Omental fat pad (tissue), 4 donors: ENCODE measurements around the gene DYRK1B. TPM values are rescaled to one million over a fixed set of nuclear protein-coding genes. Genes with fewer than 3 reads are reported as not detected.

Source experiments
- ATAC-seq: fragments of 150-250 bp; one replicate; pipeline ENCODE4 v1.9.1; 2016; ENCODE audit warnings: mild to moderate bottlenecking, moderate library complexity; ENCODE audit not compliant: low FRiP score
- DNase-seq: peaks from one replicate; pipeline ENCODE4 v3.0.0-alpha.2; 2019; ENCODE audit warnings: low spot score
- CTCF ChIP-seq, 3 donors: fragments of 450-650 bp; IDR thresholded peaks; one replicate each; pipeline ENCODE4 v1.5.1; 2016 to 2017; ENCODE audit warnings: antibody characterized with exemption in 3 of 3, mild to moderate bottlenecking in 3 of 3, moderate library complexity in 2 of 3
- total RNA-seq, 4 donors: library from RNA; depleted of rRNA; stranded (reverse); fragments of >200 nt; gene quantifications; one replicate each; pipeline ENCODE4 v1.1.0, GENCODE V29; 2016

DYRK1B gene
- total RNA-seq, 4 donors from 2014 or later: 4.6 to 9.9 (median 5.3) TPM

GRCh38 chr19:39873385-39873784 lies 39.4 kb upstream of the DYRK1B start:
- no peak for TF ChIP-seq CTCF (IDR thresholded peaks at IDR 0.05)
- no peak for DNase-seq
- ATAC-seq: no peak

DNA sequence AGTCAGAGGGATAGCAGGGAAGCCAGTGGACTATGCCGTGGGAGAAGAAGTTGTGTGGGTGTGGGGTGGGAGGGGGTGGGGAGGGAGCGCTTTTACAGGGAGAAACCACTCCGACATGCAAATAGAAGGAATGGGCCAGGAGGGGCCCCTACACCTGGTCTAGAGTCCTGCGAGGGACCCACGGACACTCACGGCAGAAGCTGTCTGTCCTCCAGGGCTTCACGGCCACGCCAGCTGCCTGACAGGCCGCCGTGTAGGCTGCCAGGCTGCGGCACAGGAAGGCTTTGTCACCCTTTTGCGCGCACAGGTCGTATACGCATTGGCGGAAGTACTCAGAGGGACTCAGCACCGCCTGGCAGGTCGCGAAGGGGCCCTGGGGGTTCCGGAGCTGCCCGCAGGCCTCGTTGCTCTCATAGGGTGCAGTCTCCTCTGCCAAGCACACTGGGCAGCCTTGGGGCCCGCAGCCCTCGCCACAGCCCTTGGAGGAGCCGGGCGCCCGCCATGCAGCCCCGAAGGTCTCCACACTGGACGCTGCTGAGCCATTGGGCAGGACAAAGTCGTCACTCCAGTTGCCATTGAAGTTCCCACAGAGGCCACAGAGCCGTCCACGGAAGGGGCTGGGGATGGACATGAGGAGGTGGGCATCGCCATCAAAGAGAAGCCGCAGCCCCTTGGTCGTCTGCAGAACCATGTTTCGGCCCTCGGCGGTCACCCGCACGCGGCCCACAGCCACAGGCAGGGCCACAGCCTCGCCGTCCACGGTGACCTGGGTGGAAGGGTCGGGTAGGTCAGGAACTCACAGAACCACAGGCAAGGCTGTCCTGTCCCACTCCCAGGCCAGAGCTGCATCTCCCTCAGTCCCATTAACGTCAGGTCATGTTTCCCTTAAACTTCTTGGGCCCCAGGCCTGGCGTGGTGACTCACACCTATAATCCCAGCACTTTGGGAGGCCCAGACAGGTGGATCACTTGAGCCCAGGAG lies 38.2 kb upstream of the DYRK1B start:
- TF ChIP-seq CTCF (IDR thresholded peaks at IDR 0.05): no peak
- no peak for ATAC-seq
- DNase-seq: no peak

- ATAC-seq (no peak), DNase-seq (no peak)
- TF ChIP-seq CTCF (IDR thresholded peaks at IDR 0.05): no peak
These were observed 37.4 kb upstream of the DYRK1B start for GRCh38 chr19:39871362-39871761.

GRCh38 chr19:39870171-39870971 lies 36.4 kb upstream of the DYRK1B start:
- DNase-seq (no peak), ATAC-seq (no peak)
- TF ChIP-seq CTCF (IDR thresholded peaks at IDR 0.05): no peak

DNA sequence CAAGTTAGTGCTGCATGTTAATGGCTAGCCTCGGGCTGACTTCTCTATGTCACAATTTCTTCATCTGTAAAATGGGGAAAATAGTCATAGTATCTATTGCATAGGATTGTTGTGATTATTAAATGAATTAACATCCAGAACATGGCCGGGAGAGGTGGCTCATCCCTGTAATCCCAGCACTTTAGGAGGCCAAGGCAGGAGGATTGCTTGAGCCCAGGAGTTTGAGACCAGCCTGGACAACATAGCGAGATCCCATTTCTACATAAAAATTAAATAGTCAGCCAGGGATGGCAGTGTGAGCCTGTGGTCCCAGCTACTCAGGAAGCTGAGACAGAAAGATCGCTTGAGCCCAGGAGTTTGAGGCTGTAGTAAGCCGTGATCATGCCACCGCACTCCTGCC lies 34.0 kb upstream of the DYRK1B start:
- TF ChIP-seq CTCF (IDR thresholded peaks at IDR 0.05): no peak
- ATAC-seq (no peak), DNase-seq (no peak)

GRCh38 chr19:39867133-39867532 lies 33.2 kb upstream of the DYRK1B start:
- TF ChIP-seq CTCF (IDR thresholded peaks at IDR 0.05): no peak
- ATAC-seq (no peak), DNase-seq (no peak)
